ENCODE measurements around the gene DIP2A. TPM values are rescaled to one million over a fixed set of nuclear protein-coding genes. Genes with fewer than 3 reads are reported as not detected.
A peak's percentile ranks its signal among the peaks of the same experiment; 100 is the strongest.
"Not testable (repeated sequence)": the region's sequence is repeated elsewhere in the genome, so short reads cannot be mapped to it uniquely, and the experiment has no call there.

The DIP2A gene
- polyA plus RNA-seq, 3 donors: 24.7 to 25.8 (median 25.3) TPM

GRCh38 chr21:46553993-46554392 lies 95.3 kb downstream of the DIP2A start:
- no peak for DNase-seq (ENCODE audit: low read depth in 3 of 3, low spot score in 2 of 3)

GRCh38 chr21:46554431-46555224 lies 95.9 kb downstream of the DIP2A start:
- DNase-seq (ENCODE audit: low read depth in 3 of 3, low spot score in 2 of 3): no peak

- no peak for DNase-seq (ENCODE audit: low read depth in 3 of 3, low spot score in 2 of 3)
These were observed 96.5 kb downstream of the DIP2A start for GRCh38 chr21:46555225-46555617.

- no peak for DNase-seq (ENCODE audit: low read depth in 3 of 3, low spot score in 2 of 3)
These were observed 97.0 kb downstream of the DIP2A start for GRCh38 chr21:46555678-46556077.

GRCh38 chr21:46556802-46557201 lies 98.1 kb downstream of the DIP2A start:
- DNase-seq (ENCODE audit: low read depth in 3 of 3, low spot score in 2 of 3): no peak

- DNase-seq (ENCODE audit: low read depth in 3 of 3, low spot score in 2 of 3): no peak
These were observed 98.8 kb downstream of the DIP2A start for GRCh38 chr21:46557469-46557868.

- no peak for DNase-seq (ENCODE audit: low read depth in 3 of 3, low spot score in 2 of 3)
These were observed 99.3 kb downstream of the DIP2A start for GRCh38 chr21:46557919-46558392.

GRCh38 chr21:46559291-46559983 lies 100.7 kb downstream of the DIP2A start:
- peak in 2 of 3 donors; percentile 7 to 12 for DNase-seq (ENCODE audit: low read depth in 3 of 3, low spot score in 2 of 3)

- DNase-seq (ENCODE audit: low read depth in 3 of 3, low spot score in 2 of 3): no peak
These were observed 102.1 kb downstream of the DIP2A start for GRCh38 chr21:46560568-46561444.

GRCh38 chr21:46561445-46562090 lies 102.9 kb downstream of the DIP2A start:
- DNase-seq (ENCODE audit: low read depth in 3 of 3, low spot score in 2 of 3): no peak

GRCh38 chr21:46562472-46562871 lies 103.8 kb downstream of the DIP2A start:
- DNase-seq (ENCODE audit: low read depth in 3 of 3, low spot score in 2 of 3): no peak

- DNase-seq (ENCODE audit: low read depth in 3 of 3, low spot score in 2 of 3): no peak
These were observed 104.4 kb downstream of the DIP2A start for GRCh38 chr21:46562964-46563607.

GRCh38 chr21:46564391-46564790 lies 105.7 kb downstream of the DIP2A start:
- DNase-seq (ENCODE audit: low read depth in 3 of 3, low spot score in 2 of 3): no peak

GRCh38 chr21:46567348-46567747 lies 108.7 kb downstream of the DIP2A start:
- no peak for DNase-seq (ENCODE audit: low read depth in 3 of 3, low spot score in 2 of 3)

- DNase-seq (ENCODE audit: low read depth in 3 of 3, low spot score in 2 of 3): no peak
These were observed 109.9 kb downstream of the DIP2A start for GRCh38 chr21:46568562-46568961.

GRCh38 chr21:46569081-46569480 lies 110.4 kb downstream of the DIP2A start:
- no peak for DNase-seq (ENCODE audit: low read depth in 3 of 3, low spot score in 2 of 3)

GRCh38 chr21:46570119-46570518 lies 111.4 kb downstream of the DIP2A start:
- DNase-seq (ENCODE audit: low read depth in 3 of 3, low spot score in 2 of 3): no peak

GRCh38 chr21:46570631-46571030 lies 111.9 kb downstream of the DIP2A start:
- DNase-seq (ENCODE audit: low read depth in 3 of 3, low spot score in 2 of 3): no peak

GRCh38 chr21:46572850-46573249 lies 114.2 kb downstream of the DIP2A start:
- no peak for DNase-seq (ENCODE audit: low read depth in 3 of 3, low spot score in 2 of 3)

GRCh38 chr21:46577786-46578185 lies 119.1 kb downstream of the DIP2A start:
- not testable (repeated sequence) for DNase-seq (ENCODE audit: low read depth in 3 of 3, low spot score in 2 of 3)
